ENCODE measurements around the gene ZNF423.

GRCh38 chr16:49810831-49811230, 45.1 kb downstream of the ZNF423 start:
- TF ChIP-seq, protein P1, sequence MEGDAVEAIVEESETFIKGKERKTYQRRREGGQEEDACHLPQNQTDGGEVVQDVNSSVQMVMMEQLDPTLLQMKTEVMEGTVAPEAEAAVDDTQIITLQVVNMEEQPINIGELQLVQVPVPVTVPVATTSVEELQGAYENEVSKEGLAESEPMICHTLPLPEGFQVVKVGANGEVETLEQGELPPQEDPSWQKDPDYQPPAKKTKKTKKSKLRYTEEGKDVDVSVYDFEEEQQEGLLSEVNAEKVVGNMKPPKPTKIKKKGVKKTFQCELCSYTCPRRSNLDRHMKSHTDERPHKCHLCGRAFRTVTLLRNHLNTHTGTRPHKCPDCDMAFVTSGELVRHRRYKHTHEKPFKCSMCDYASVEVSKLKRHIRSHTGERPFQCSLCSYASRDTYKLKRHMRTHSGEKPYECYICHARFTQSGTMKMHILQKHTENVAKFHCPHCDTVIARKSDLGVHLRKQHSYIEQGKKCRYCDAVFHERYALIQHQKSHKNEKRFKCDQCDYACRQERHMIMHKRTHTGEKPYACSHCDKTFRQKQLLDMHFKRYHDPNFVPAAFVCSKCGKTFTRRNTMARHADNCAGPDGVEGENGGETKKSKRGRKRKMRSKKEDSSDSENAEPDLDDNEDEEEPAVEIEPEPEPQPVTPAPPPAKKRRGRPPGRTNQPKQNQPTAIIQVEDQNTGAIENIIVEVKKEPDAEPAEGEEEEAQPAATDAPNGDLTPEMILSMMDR (IDR thresholded peaks at IDR 0.05): no peak
- no peak for TF ChIP-seq POLR2A (IDR thresholded peaks at IDR 0.05)

Data from right lobe of liver (tissue), 4 donors.